Right cardiac atrium (tissue), 5 donors: ENCODE results near the gene PEX1. TPM values are rescaled to one million over a fixed set of nuclear protein-coding genes. Genes with fewer than 3 reads are reported as not detected.
"Not testable (repeated sequence)": the region's sequence is repeated elsewhere in the genome, so short reads cannot be mapped to it uniquely, and the experiment has no call there.

Experiments
- ATAC-seq, 2 donors: fragments of 200-7000 bp; cut with Tn5 transposase; one replicate each; pipeline versions ENCODE4 v1.8.0 to v1.9.1; 2020; ENCODE audit warnings: moderate library complexity in 2 of 2, mild to moderate bottlenecking in 1 of 2
- DNase-seq, 3 donors: peaks; one replicate each; pipeline ENCODE4 v3.0.0-alpha.2; 2020
- H3K27ac ChIP-seq: one replicate; pipeline ENCODE4 v1.5.1; 2013; ENCODE audit warnings: mild to moderate bottlenecking, low read length, control low read depth, moderate library complexity
- H3K27me3 ChIP-seq: one replicate; pipeline ENCODE4 v1.6.1; 2013; ENCODE audit not compliant: control insufficient read depth, insufficient read depth
- H3K4me1 ChIP-seq: one replicate; pipeline ENCODE4 v1.6.1; 2013; ENCODE audit warnings: low read length; ENCODE audit not compliant: control insufficient read depth, insufficient read depth
- H3K4me3 ChIP-seq: one replicate; pipeline ENCODE4 v1.5.1; 2013; ENCODE audit warnings: low read length, control low read depth
- H3K9me3 ChIP-seq: one replicate; pipeline ENCODE4 v1.6.1; 2013; ENCODE audit warnings: low read length; ENCODE audit not compliant: control insufficient read depth
- WGBS: extraction: QIAGEN DNeasy Blood & Tissue Kit; methylation state at CpG from one replicate; pipeline ENCODE4 v1.1.7; 2013; 5-methylcytosine and 5-hydroxymethylcytosine counted together
- intact Hi-C, 4 donors: fragments of 100-400 bp; cut with DNase I; formaldehyde crosslinking; loops; one replicate each; pipeline versions ENCODE4 v1.11.0 to v1.14.0; 2022 to 2023
- polyA plus RNA-seq: library from polyadenylated mRNA; stranded (reverse); fragments of 200-250 nt; gene quantifications from one replicate; pipeline ENCODE4 v1.2.3, GENCODE V29; 2013
- total RNA-seq, 4 donors: library from RNA; stranded (reverse); fragmentation: NEBNext Ultra II Directional; extraction: Animal tissue kit (Norgen Biotek cat#: 25700); gene quantifications; one replicate each; pipeline ENCODE4 v1.2.1, GENCODE V29; 2021
- donor health status: healthy with polysubstance abuse.
- donor health status: DM: no; HTN: yes; CAD: no.
- donor health status: DM: no; HTN: no; CAD: no.
- donor health status: DM: no; HTN: yes; CAD: no; lungs with severe emphysema.
- donor health status: DM: yes; HTN: yes; CAD: no.

The PEX1 gene
- total and polyA plus RNA-seq, 5 donors = 9.3 to 17.6 (median 14.0) TPM

- intact Hi-C loops = no loop called here
- no peak for ATAC-seq
Measured at GRCh38 chr7:92506363-92506762, 22.0 kb downstream of the PEX1 start.

GRCh38 chr7:92504563-92504962, 23.8 kb downstream of the PEX1 start:
- Histone ChIP-seq H3K9me3 (no peaks in the 10 kb centered on the region), H3K4me3 (no peak overlapping the region), H3K4me1 (no peaks in the 10 kb centered on the region), H3K27ac (no peak overlapping the region), H3K27me3 (no peaks in the 10 kb centered on the region)
- 91% methylated on average over 3 of the region's 3 CpGs for WGBS
- no peak for DNase-seq
- no peak for ATAC-seq
- intact Hi-C loops = no loop called here

More at GRCh38 chr7:92506363-92506762, 22.0 kb downstream of the PEX1 start:
- Histone ChIP-seq H3K9me3 (no peaks in the 10 kb centered on the region), H3K27ac (no peak overlapping the region), H3K27me3 (no peaks in the 10 kb centered on the region), H3K4me1 (no peaks in the 10 kb centered on the region), H3K4me3 (no peak overlapping the region)
- no peak for DNase-seq
- 75% methylated on average over 2 of the region's 2 CpGs for WGBS

- H3K27me3 ChIP-seq = no peaks in the 10 kb centered on the region
- WGBS = 90% methylated on average over 2 of the region's 2 CpGs
- no peaks in the 10 kb centered on the region for H3K4me1 ChIP-seq
- DNase-seq = no peak
- intact Hi-C loops = no loop called here
- no peak for ATAC-seq
- H3K27ac ChIP-seq = no peak overlapping the region
- no peaks in the 10 kb centered on the region for H3K9me3 ChIP-seq
- no peak overlapping the region for H3K4me3 ChIP-seq
Measured at GRCh38 chr7:92503767-92504166, 24.6 kb downstream of the PEX1 start.

- no peak overlapping the region for H3K4me3 ChIP-seq
- no peaks in the 10 kb centered on the region for H3K4me1 ChIP-seq
- H3K27me3 ChIP-seq = no peaks in the 10 kb centered on the region
- WGBS = 91% methylated on average over 2 of the region's 2 CpGs
- intact Hi-C loops = no loop called here
- no peak overlapping the region for H3K27ac ChIP-seq
- no peak for ATAC-seq
- DNase-seq = no peak
- no peaks in the 10 kb centered on the region for H3K9me3 ChIP-seq
Measured at GRCh38 chr7:92498557-92498956, 29.8 kb downstream of the PEX1 start.

- intact Hi-C loops = no loop called here
- H3K4me1 ChIP-seq = peaks cover 1% of the 10 kb centered on the region
- WGBS = 88% methylated on average over 2 of the region's 2 CpGs
- H3K27me3 ChIP-seq = no peaks in the 10 kb centered on the region
- ATAC-seq = no peak
- no peaks in the 10 kb centered on the region for H3K9me3 ChIP-seq
- H3K4me3 ChIP-seq = no peak overlapping the region
- H3K27ac ChIP-seq = no peak overlapping the region
- no peak for DNase-seq
Measured at GRCh38 chr7:92496876-92497275, 31.4 kb downstream of the PEX1 start.

GRCh38 chr7:92489634-92490033, 38.7 kb downstream of the PEX1 start:
- intact Hi-C loops = no loop called here
- WGBS = 52% methylated on average over 1 of the region's 1 CpG
- Histone ChIP-seq H3K4me3 (no peak overlapping the region), H3K4me1 (peaks cover 3% of the 10 kb centered on the region), H3K27me3 (no peaks in the 10 kb centered on the region), H3K9me3 (no peaks in the 10 kb centered on the region), H3K27ac (no peak overlapping the region)
- ATAC-seq = peak; percentile 87 to 90
- no peak for DNase-seq

GRCh38 chr7:92487804-92488203, 40.5 kb downstream of the PEX1 start:
- Histone ChIP-seq H3K9me3 (no peaks in the 10 kb centered on the region), H3K27ac (no peak overlapping the region), H3K4me1 (peaks cover 3% of the 10 kb centered on the region), H3K4me3 (no peak overlapping the region), H3K27me3 (no peaks in the 10 kb centered on the region)
- no peak for DNase-seq
- ATAC-seq = no peak
- intact Hi-C loops = no loop called here

GRCh38 chr7:92485974-92486373, 42.3 kb downstream of the PEX1 start:
- ATAC-seq (peak; percentile 57 to 69), DNase-seq (no peak)
- no peak overlapping the region for H3K4me3 ChIP-seq
- peaks cover 2% of the 10 kb centered on the region for H3K4me1 ChIP-seq
- intact Hi-C loops = no loop called here
- no peaks in the 10 kb centered on the region for H3K27me3 ChIP-seq
- peak overlapping the region; percentile 13 for H3K27ac ChIP-seq
- no peaks in the 10 kb centered on the region for H3K9me3 ChIP-seq
- WGBS = 58% methylated on average over 2 of the region's 2 CpGs

- no peaks in the 10 kb centered on the region for H3K9me3 ChIP-seq
- peaks cover 2% of the 10 kb centered on the region for H3K4me1 ChIP-seq
- H3K27ac ChIP-seq = peak overlapping the region; percentile 52
- DNase-seq (no peak), ATAC-seq (peak in 1 of 2 donors; percentile 62)
- 90% methylated on average over 2 of the region's 2 CpGs for WGBS
- no peak overlapping the region for H3K4me3 ChIP-seq
- H3K27me3 ChIP-seq = no peaks in the 10 kb centered on the region
- intact Hi-C loops = no loop called here
Measured at GRCh38 chr7:92485267-92485892, 42.9 kb downstream of the PEX1 start.

- H3K4me1 ChIP-seq, H3K27me3 ChIP-seq, H3K9me3 ChIP-seq, ATAC-seq, H3K27ac ChIP-seq, H3K4me3 ChIP-seq, DNase-seq, intact Hi-C loops: not testable (repeated sequence)
- 93% methylated on average over 6 of the region's 6 CpGs for WGBS
Measured at GRCh38 chr7:92484226-92484625, 44.1 kb downstream of the PEX1 start.

GRCh38 chr7:92483624-92484023, 44.7 kb downstream of the PEX1 start:
- intact Hi-C loops, DNase-seq, H3K27me3 ChIP-seq, ATAC-seq, H3K9me3 ChIP-seq, H3K27ac ChIP-seq, H3K4me1 ChIP-seq, H3K4me3 ChIP-seq: not testable (repeated sequence)
- 61% methylated on average over 6 of the region's 6 CpGs for WGBS

GRCh38 chr7:92479146-92479545, 49.2 kb downstream of the PEX1 start:
- ATAC-seq, H3K4me1 ChIP-seq, H3K27me3 ChIP-seq, H3K4me3 ChIP-seq, intact Hi-C loops, DNase-seq, H3K9me3 ChIP-seq, H3K27ac ChIP-seq: not testable (repeated sequence)
- 95% methylated on average over 4 of the region's 4 CpGs for WGBS
